ENCODE measurements around the gene MYL6.

Gene MYL6

DNA sequence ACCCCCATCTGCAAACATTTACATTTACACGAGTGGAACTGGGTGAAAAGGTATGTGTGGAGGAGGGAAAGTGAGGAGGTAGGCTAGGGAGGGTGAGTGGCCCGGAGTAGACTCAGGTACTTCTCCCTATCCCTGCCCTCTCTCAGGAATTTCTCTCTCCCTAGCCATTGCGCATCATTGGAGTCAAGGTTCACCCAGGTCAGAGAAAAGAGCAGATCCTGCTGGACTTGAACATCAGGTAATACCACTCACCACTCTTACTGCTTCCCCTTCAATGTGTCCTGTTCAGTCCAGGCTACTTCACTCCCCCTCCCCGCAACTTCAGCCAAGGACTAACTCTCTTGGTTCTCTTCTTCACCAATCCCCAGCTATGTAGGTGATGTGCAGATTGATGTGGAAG, 27.3 kb upstream of the MYL6 start:
- H3K36me3 ChIP-seq (ENCODE audit: insufficient read depth, low read length) = peaks cover 53% of the 10 kb centered on the region
- 98% methylated on average over 3 of the region's 4 CpGs for WGBS
- H3K9ac ChIP-seq (ENCODE audit: low read depth, low read length) = no peak overlapping the region
- H3K27me3 ChIP-seq (ENCODE audit: insufficient read depth, low read length) = no peaks in the 10 kb centered on the region
- H3K4me1 ChIP-seq (ENCODE audit: insufficient read depth, low read length) = peaks cover 16% of the 10 kb centered on the region
- no peaks in the 10 kb centered on the region for H3K9me3 ChIP-seq (ENCODE audit: insufficient read depth, low read depth, low read length)
- no peak overlapping the region for H3K27ac ChIP-seq (ENCODE audit: low read depth, low read length)
- no peak overlapping the region for H3K4me3 ChIP-seq (ENCODE audit: low read length)

DNA sequence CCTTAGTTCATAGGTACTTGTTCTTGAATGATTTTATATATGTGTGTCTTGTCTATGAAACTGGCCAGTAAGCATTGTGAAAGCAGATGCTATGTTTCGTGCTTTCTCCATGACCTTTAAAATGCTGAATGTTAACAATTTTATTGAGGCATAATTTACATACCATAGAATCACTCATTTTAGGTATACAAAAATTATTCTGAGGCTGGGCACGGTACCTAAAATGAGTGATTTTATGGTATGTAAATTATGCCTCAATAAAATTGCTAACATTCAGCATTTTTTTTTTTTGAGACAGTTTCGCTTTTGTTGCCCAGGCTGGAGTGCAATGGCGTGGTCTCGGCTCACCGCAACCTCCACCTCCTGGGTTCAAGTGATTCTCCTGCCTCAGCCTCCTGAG, 23.3 kb upstream of the MYL6 start:
- no peak overlapping the region for H3K9ac ChIP-seq (ENCODE audit: low read depth, low read length)
- H3K36me3 ChIP-seq (ENCODE audit: insufficient read depth, low read length) = peaks cover 93% of the 10 kb centered on the region
- H3K4me3 ChIP-seq (ENCODE audit: low read length) = no peak overlapping the region
- no peaks in the 10 kb centered on the region for H3K9me3 ChIP-seq (ENCODE audit: insufficient read depth, low read depth, low read length)
- 94% methylated on average over 5 of the region's 6 CpGs for WGBS
- no peaks in the 10 kb centered on the region for H3K4me1 ChIP-seq (ENCODE audit: insufficient read depth, low read length)
- H3K27me3 ChIP-seq (ENCODE audit: insufficient read depth, low read length) = no peaks in the 10 kb centered on the region
- H3K27ac ChIP-seq (ENCODE audit: low read depth, low read length) = no peak overlapping the region

DNA sequence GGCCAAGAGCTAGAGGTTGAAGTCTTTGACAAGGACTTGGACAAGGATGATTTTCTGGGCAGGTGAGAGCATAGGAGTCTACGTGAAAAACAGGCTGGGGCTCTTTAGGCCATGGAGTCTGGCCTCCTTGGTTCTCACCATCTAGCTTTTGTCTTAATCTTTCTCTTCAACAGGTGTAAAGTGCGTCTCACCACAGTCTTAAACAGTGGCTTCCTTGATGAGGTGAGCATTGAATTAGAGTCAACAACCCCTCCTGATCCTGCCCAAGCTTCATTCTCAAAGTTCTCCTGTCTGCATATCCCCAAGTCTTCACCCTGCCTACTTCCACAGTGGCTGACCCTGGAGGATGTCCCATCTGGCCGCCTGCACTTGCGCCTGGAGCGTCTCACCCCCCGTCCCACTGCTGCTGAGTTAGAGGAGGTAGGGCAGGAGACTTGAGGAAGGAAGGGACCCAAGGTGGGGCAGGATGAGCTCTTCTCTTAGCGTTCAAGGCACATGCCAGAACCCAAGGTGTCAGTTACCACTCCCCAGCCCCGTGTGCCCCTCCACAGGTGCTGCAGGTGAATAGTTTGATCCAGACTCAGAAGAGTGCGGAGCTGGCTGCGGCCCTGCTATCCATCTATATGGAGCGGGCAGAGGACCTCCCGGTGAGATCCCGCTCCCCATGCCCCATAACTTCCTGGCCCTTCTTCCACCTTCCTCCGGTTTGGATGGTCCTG, 20.1 kb upstream of the MYL6 start:
- Histone ChIP-seq H3K27ac (ENCODE audit: low read depth, low read length) (no peak overlapping the region), H3K4me1 (ENCODE audit: insufficient read depth, low read length) (no peaks in the 10 kb centered on the region), H3K27me3 (ENCODE audit: insufficient read depth, low read length) (no peaks in the 10 kb centered on the region), H3K9ac (ENCODE audit: low read depth, low read length) (no peak overlapping the region), H3K9me3 (ENCODE audit: insufficient read depth, low read depth, low read length) (no peaks in the 10 kb centered on the region), H3K36me3 (ENCODE audit: insufficient read depth, low read length) (peaks cover 92% of the 10 kb centered on the region), H3K4me3 (ENCODE audit: low read length) (no peak overlapping the region)
- WGBS = 95% methylated on average over 14 of the region's 14 CpGs

DNA sequence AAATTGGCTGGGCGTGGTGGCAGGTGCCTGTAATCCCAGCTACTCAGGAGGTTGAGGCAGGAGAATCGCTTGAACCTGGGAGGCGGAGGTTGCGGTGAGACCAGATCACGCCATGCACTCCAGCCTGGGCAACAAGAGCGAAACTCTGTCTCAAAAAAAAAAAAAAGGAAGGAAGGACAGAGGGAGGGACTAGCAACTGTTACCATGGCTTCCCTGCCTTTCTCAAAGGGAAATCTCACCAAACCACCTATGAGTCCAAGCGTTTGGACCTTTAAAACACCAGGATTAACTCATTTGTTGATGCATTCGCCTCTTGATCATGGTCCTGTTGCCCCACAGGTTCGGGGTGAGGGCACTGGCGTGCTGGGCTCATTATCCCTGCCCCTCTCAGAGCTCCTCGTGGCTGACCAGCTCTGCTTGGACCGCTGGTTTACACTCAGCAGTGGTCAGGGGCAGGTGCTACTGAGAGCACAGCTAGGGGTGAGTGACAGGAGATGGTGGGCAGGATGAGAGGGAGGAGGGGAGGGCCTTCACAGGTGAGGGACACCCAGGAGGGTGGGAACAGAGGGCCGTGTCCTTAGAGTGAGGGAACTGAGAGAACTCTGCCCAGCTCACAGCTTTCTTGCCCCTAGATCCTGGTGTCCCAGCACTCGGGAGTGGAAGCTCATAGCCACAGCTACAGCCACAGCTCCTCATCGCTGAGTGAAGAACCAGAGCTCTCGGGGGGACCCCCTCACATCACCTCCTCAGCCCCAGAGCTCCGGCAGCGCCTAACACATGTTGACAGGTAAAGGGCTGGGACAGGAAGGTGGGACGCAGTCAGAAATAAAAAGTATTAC, 16.0 kb upstream of the MYL6 start:
- Histone ChIP-seq H3K9ac (ENCODE audit: low read depth, low read length) (no peak overlapping the region), H3K9me3 (ENCODE audit: insufficient read depth, low read depth, low read length) (no peaks in the 10 kb centered on the region), H3K27me3 (ENCODE audit: insufficient read depth, low read length) (no peaks in the 10 kb centered on the region), H3K4me3 (ENCODE audit: low read length) (no peak overlapping the region), H3K27ac (ENCODE audit: low read depth, low read length) (no peak overlapping the region), H3K36me3 (ENCODE audit: insufficient read depth, low read length) (peaks cover 78% of the 10 kb centered on the region), H3K4me1 (ENCODE audit: insufficient read depth, low read length) (no peaks in the 10 kb centered on the region)
- 95% methylated on average over 18 of the region's 19 CpGs for WGBS

DNA sequence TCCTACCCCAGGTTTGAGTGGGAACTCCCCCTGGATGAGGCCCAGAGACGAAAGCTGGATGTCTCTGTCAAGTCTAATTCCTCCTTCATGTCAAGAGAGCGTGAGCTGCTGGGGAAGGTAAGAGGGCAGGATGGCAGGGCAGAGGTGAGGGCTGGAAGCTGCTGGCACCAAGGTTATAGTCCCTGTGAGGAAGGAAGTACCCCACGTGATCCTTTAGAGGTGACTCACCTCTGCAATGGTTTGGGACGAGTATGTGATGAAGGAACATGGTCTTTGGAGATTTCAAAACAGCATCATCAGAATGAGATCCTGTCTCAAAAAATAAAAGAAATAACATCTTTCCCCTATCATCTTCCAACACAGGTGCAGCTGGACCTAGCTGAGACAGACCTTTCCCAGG, 14.9 kb upstream of the MYL6 start:
- Histone ChIP-seq H3K4me1 (ENCODE audit: insufficient read depth, low read length) (no peaks in the 10 kb centered on the region), H3K4me3 (ENCODE audit: low read length) (no peak overlapping the region)
- WGBS = 97% methylated on average over 3 of the region's 4 CpGs

DNA sequence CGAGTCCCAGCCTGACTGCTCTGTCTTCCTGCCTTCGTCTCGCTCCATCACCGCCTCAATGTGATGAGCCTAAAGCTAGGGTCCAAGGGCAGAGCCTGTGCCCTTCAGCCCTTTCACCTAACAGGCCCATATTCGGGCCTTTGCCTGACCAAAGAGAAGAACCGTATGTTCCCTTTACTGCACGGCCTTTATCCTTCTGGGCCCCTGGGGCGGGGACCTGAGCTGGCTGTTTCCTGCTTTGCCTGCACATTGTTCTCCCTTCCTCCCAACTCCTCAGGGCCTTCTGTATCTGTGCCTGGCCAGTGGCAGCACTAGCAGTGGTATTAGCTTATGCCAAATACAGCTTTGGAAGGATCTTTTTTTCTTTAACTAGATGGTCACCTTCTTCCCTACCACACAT, 14.3 kb upstream of the MYL6 start:
- no peaks in the 10 kb centered on the region for H3K9me3 ChIP-seq (ENCODE audit: insufficient read depth, low read depth, low read length)
- no peak overlapping the region for H3K4me3 ChIP-seq (ENCODE audit: low read length)
- H3K4me1 ChIP-seq (ENCODE audit: insufficient read depth, low read length) = no peaks in the 10 kb centered on the region
- H3K36me3 ChIP-seq (ENCODE audit: insufficient read depth, low read length) = peaks cover 61% of the 10 kb centered on the region
- H3K27me3 ChIP-seq (ENCODE audit: insufficient read depth, low read length) = no peaks in the 10 kb centered on the region
- WGBS = 95% methylated on average over 8 of the region's 8 CpGs
- no peak overlapping the region for H3K27ac ChIP-seq (ENCODE audit: low read depth, low read length)
- H3K9ac ChIP-seq (ENCODE audit: low read depth, low read length) = no peak overlapping the region

More for the DNA sequence above, 14.9 kb upstream of the MYL6 start:
- no peak overlapping the region for H3K27ac ChIP-seq (ENCODE audit: low read depth, low read length)
- no peaks in the 10 kb centered on the region for H3K27me3 ChIP-seq (ENCODE audit: insufficient read depth, low read length)
- no peaks in the 10 kb centered on the region for H3K9me3 ChIP-seq (ENCODE audit: insufficient read depth, low read depth, low read length)
- peaks cover 68% of the 10 kb centered on the region for H3K36me3 ChIP-seq (ENCODE audit: insufficient read depth, low read length)
- no peak overlapping the region for H3K9ac ChIP-seq (ENCODE audit: low read depth, low read length)

DNA sequence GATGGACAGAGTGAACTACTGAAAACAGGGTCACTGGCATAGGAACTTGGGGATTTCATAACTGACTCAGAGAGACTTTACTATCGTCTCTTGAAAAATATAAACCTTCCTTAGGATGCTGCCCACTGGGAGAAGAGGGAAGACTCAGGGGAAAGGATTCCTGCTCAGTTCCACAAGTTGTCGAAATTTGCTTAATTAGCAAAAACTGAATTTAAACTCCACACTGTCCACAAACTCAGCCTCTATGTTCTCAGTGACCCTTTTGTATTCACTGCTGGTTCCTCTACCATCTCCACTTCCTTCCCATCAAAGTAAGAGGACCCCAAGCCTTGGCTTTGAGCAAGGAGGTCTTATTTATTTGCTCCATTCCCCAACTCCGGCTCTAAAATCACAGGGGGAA, 12.9 kb upstream of the MYL6 start:
- H3K36me3 ChIP-seq (ENCODE audit: insufficient read depth, low read length) = peaks cover 52% of the 10 kb centered on the region
- H3K4me1 ChIP-seq (ENCODE audit: insufficient read depth, low read length) = no peaks in the 10 kb centered on the region
- no peaks in the 10 kb centered on the region for H3K9me3 ChIP-seq (ENCODE audit: insufficient read depth, low read depth, low read length)
- H3K27me3 ChIP-seq (ENCODE audit: insufficient read depth, low read length) = no peaks in the 10 kb centered on the region
- H3K4me3 ChIP-seq (ENCODE audit: low read length) = no peak overlapping the region
- 96% methylated on average over 2 of the region's 3 CpGs for WGBS
- H3K27ac ChIP-seq (ENCODE audit: low read depth, low read length) = no peak overlapping the region
- H3K9ac ChIP-seq (ENCODE audit: low read depth, low read length) = no peak overlapping the region

DNA sequence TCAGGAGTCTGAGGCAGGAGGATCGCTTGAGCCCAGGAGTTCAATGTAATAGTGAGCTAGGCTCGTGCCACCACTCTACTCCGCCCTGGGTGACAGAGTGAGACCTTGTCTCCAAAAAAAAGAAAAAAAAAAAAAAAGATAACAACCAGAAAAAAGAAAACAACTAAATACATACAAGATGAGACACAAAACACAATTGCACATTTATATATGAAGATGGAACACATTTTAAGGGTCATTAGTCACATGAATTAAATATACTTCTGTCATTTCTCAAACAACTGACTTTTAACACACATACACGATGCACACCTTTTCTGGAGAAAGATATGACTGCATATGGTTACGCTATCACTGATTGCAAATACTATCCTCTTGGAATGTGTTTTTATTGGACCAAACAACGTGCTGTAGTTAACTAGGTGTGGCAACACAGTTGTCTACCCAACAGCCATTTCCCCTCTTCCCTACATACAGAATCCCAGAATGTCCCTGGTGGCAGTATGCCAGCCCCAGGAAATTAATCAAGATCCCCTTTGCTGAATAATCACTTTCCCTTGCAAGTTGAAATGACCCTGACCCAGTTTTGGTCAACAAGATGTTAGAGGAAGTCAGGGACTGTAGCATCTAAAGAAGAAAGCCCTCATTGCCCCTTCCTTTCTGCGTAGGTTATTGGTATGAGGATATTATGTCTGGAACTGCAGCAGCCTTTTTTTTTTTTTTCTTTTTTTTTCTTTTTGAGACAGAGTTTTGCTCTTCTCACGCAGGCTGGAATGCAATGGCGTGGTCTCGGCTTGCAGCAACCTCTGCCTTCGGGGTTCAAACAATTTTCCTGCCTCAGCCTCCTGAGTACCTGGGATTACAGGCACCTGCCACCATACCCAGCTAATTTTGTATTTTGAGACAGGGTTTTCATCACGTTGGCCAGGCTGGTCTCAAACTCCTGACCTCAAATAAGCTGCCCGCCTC, 11.4 kb upstream of the MYL6 start:
- Histone ChIP-seq H3K36me3 (ENCODE audit: insufficient read depth, low read length) (peaks cover 42% of the 10 kb centered on the region), H3K4me3 (ENCODE audit: low read length) (no peak overlapping the region), H3K9me3 (ENCODE audit: insufficient read depth, low read depth, low read length) (no peaks in the 10 kb centered on the region), H3K4me1 (ENCODE audit: insufficient read depth, low read length) (peaks cover 4% of the 10 kb centered on the region; the same call in 1 of the 2 replicates), H3K27me3 (ENCODE audit: insufficient read depth, low read length) (no peaks in the 10 kb centered on the region), H3K9ac (ENCODE audit: low read depth, low read length) (no peak overlapping the region), H3K27ac (ENCODE audit: low read depth, low read length) (no peak overlapping the region)
- 90% methylated on average over 12 of the region's 13 CpGs for WGBS

DNA sequence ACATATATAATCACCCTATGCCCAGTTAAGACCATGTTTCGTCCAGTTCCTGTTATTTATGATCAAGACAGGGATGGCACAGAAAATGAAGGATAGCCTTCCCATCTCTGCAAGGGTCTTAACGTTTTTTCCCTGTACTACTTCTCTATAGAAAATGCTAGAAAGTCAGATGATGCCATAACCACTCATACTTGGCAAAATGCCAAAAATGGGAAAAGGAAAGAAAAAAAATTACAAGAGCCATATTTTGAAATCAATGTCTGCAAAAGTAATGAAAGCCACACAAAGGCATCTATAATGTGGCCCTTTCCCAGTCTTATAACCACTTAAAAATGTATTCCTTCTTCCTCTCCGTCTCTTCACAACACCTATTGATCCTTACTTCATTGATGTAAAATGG, 7.6 kb upstream of the MYL6 start:
- H3K9me3 ChIP-seq (ENCODE audit: insufficient read depth, low read depth, low read length) = no peaks in the 10 kb centered on the region
- peaks cover 10% of the 10 kb centered on the region for H3K4me1 ChIP-seq (ENCODE audit: insufficient read depth, low read length)
- WGBS = 82% methylated on average over 3 of the region's 3 CpGs
- H3K9ac ChIP-seq (ENCODE audit: low read depth, low read length) = no peak overlapping the region
- no peaks in the 10 kb centered on the region for H3K27me3 ChIP-seq (ENCODE audit: insufficient read depth, low read length)
- no peak overlapping the region for H3K4me3 ChIP-seq (ENCODE audit: low read length)
- H3K27ac ChIP-seq (ENCODE audit: low read depth, low read length) = no peak overlapping the region
- peaks cover 17% of the 10 kb centered on the region for H3K36me3 ChIP-seq (ENCODE audit: insufficient read depth, low read length)

DNA sequence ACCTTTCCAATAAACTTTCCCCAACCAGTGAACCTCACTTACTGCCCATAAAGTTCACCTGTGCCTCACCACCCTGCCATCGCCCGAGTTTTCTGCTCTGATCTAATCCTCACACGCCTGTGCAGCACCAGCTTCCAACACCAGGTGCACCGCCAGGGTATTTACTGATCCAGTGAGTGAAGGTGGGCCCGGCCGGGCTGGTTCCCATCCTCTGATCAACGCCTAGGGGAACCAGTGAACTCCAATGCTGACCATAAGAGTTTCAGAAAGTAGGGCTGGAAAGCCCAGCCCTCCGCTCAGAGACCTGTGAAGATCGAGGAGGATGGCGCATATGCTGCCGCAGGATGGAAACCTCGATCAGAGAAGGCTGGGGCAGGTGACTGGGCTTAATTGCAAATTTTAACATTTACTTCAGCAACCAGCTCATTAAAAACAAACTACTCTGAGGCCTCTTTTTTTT, 6.5 kb upstream of the MYL6 start:
- Histone ChIP-seq H3K27ac (ENCODE audit: low read depth, low read length) (peak overlapping the region; percentile 93), H3K36me3 (ENCODE audit: insufficient read depth, low read length) (peaks cover 21% of the 10 kb centered on the region), H3K9ac (ENCODE audit: low read depth, low read length) (peak overlapping the region; percentile 84), H3K27me3 (ENCODE audit: insufficient read depth, low read length) (no peaks in the 10 kb centered on the region), H3K9me3 (ENCODE audit: insufficient read depth, low read depth, low read length) (no peaks in the 10 kb centered on the region), H3K4me3 (ENCODE audit: low read length) (peak overlapping the region; percentile 86), H3K4me1 (ENCODE audit: insufficient read depth, low read length) (peaks cover 10% of the 10 kb centered on the region)
- whole genome bisulfite sequencing = 8% methylated on average over 12 of the region's 12 CpGs
